GM18909 (cell line): ENCODE data around the gene SERPINE1.

Experiments used
- ATAC-seq: cut with Tn5 transposase; IDR thresholded peaks from one replicate; pipeline ENCODE4 v1.9.1; 2021; ENCODE audit warnings: mild to moderate bottlenecking; ENCODE audit not compliant: unreplicated experiment, poor library complexity

SERPINE1 gene

DNA sequence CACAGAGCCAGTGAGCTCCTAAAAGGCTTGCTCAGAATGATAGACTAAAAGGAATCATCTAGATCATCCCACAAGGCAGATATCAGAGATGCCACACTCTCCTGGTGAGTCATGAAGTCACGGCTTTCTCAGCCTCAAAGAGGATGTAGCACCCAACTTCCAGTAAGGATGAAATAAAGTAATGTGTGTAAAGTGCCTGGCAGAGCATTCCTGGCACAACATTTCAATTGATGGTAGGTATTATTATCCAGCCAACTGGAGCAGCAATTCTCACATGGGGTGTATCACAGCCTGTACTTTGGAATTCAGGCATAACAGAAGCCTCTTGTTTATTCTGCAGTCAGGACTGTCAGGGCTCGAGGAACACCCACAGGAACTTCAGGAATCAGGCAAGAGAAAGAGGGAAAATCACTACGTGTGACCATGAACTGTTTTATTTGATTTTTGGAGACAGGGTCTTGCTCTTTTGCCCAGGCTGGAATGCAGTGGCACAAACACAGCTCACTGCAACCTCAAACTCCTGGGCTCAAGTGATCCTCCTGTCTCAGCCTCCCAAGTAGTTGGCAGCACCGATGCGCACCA lies 58.4 kb downstream of the SERPINE1 start:
- no peak for ATAC-seq

- ATAC-seq: no peak
Measured at GRCh38 chr7:101186194-101186593, 59.3 kb downstream of the SERPINE1 start.

DNA sequence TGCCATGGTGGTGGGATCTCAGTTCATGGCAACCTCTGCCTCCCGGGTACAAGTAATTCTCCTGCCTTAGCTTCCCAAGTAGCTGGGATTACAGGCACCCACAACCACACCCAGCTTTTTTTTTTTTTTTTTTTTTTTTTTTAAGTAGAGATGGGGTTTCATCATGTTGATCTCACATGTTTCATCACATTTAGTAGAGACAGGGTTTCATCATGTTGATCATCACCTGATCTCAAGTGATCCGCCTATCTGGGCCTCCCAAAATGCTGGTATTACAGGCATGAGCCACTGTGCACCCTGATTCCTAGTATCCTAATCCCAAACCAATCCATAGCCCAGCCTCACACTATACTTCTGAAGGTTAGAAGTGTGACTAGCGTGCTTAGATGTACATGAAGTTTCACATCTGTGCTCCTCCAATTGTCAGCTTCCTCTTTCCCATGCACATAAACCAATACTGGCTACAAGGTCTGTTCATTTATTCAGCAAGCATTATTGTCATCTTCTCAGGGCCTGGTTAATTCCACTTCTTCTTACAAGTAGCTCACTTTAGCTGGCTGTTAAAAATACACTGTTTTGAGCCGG lies 60.0 kb downstream of the SERPINE1 start:
- no peak for ATAC-seq
